OCI-LY1 (cell line): ENCODE results near the gene TUBE1.
"Not testable (repeated sequence)": the region's sequence is repeated elsewhere in the genome, so short reads cannot be mapped to it uniquely, and the experiment has no call there.

Source experiments
- CTCF ChIP-seq: fragments of 200-600 bp; sonication (generic), shearing (Covaris generic); IDR thresholded peaks from 2 replicates; pipeline ENCODE4 v1.5.1; 2017; ENCODE audit warnings: mild to moderate bottlenecking, antibody characterized with exemption, low read length, moderate library complexity, mixed read lengths
- EZH2 ChIP-seq: fragments of 200-600 bp; sonication (generic), shearing (Covaris generic); IDR thresholded peaks from 2 replicates; pipeline ENCODE4 v1.8.0; 2017; ENCODE audit warnings: borderline replicate concordance, mixed run types, mild to moderate bottlenecking, antibody characterized with exemption, low read length, moderate library complexity, mixed read lengths

GRCh38 chr6:112047523-112047922 is 39.8 kb downstream of the TUBE1 start:
- TF ChIP-seq EZH2, CTCF: not testable (repeated sequence)
